Fibroblast of lung (primary cell): ENCODE measurements around the gene ADNP2.

Experiments used
- EZH2 ChIP-seq: IDR thresholded peaks from 2 replicates; pipeline ENCODE4 v1.5.1; 2012; ENCODE audit warnings: low read length, control low read depth, mild to moderate bottlenecking; ENCODE audit errors: missing control alignments
- TF ChIP-seq, protein P1 (sequence below), 2 donors: IDR thresholded peaks in 1 of 2; conservative IDR thresholded peaks in 1 of 2; 1 replicate in 1 of 2; 2 replicates in 1 of 2; pipeline ENCODE4 v1.5.1; 2011 to 2012; ENCODE audit warnings: low read length in 2 of 2, control low read depth in 1 of 2, inconsistent platforms in 1 of 2, low read depth in 1 of 2, mild to moderate bottlenecking in 1 of 2

DNA sequence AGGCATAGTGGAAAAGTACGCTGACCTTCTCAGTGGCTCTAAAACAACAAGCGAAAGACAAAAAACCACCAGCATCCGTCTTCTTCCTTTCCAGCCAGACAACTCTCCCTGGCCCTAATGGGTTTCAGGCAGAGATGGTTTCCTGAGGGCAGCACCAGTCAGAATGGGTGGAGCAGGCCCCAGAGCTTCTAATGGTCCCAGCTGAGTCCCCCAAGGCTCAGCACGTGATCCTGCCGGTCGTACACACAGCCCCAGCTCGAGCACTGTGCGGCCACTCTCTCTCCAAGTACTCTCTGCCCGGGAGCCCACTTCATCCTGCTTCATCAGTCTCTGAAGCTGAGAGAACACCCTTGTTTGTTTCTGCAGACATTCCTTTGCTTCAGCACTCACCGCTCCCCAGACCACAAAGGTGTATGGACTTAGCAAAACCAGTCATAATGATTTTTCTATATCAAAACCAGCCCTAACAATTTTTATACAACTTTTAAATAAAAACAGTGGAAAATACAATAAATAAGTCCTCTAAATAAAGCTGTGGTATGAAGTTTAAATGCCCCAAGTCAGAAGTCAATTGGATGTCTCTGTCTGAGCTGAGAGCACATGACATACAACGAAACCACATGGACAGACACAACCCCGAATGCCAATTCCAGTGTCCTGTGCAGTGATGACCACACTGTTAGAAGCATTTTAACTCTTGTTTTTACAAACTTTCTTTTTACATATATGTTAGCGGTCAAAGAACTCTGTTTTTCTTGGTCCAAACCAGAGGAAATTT is 74.4 kb downstream of the ADNP2 start:
- TF ChIP-seq, protein P1, sequence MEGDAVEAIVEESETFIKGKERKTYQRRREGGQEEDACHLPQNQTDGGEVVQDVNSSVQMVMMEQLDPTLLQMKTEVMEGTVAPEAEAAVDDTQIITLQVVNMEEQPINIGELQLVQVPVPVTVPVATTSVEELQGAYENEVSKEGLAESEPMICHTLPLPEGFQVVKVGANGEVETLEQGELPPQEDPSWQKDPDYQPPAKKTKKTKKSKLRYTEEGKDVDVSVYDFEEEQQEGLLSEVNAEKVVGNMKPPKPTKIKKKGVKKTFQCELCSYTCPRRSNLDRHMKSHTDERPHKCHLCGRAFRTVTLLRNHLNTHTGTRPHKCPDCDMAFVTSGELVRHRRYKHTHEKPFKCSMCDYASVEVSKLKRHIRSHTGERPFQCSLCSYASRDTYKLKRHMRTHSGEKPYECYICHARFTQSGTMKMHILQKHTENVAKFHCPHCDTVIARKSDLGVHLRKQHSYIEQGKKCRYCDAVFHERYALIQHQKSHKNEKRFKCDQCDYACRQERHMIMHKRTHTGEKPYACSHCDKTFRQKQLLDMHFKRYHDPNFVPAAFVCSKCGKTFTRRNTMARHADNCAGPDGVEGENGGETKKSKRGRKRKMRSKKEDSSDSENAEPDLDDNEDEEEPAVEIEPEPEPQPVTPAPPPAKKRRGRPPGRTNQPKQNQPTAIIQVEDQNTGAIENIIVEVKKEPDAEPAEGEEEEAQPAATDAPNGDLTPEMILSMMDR (conservative IDR thresholded peaks at IDR 0.05 in 1 of 2, IDR thresholded peaks at IDR 0.05 in 1 of 2; ENCODE audit: low read depth in 1 of 2, low read length in 2 of 2): no peak
- no peak for TF ChIP-seq EZH2
